BJ (cell line): ENCODE results near the gene MBD3L2. TPM values are rescaled to one million over a fixed set of nuclear protein-coding genes. Genes with fewer than 3 reads are reported as not detected.
"Not testable (repeated sequence)": the region's sequence is repeated elsewhere in the genome, so short reads cannot be mapped to it uniquely, and the experiment has no call there.

Experiments used
- CTCF ChIA-PET: fragments of 350-600 bp; formaldehyde crosslinking; extraction: SDS; loops from one replicate; lab custom pipeline; 2021; ENCODE audit warnings: antibody characterized with exemption, inconsistent platforms; lab: Yijun Ruan, JAX
- POLR2A ChIA-PET: fragments of 300-600 bp; sonication (Branson Sonifier 250); formaldehyde crosslinking; extraction: SDS; loops from one replicate; lab custom pipeline; 2021; ENCODE audit warnings: antibody characterized with exemption; lab: Charles Lee
- DNase-seq: peaks from one replicate; pipeline ENCODE4 v3.0.0-alpha.2; 2011; ENCODE audit warnings: low read depth
- H3K27me3 ChIP-seq: 2 replicates; pipeline ENCODE4 v1.6.0; 2011; ENCODE audit warnings: low read length; ENCODE audit not compliant: control insufficient read depth, insufficient read depth
- H3K36me3 ChIP-seq: 2 replicates; pipeline ENCODE4 v1.5.1; 2011; ENCODE audit warnings: low read length; ENCODE audit not compliant: control insufficient read depth, insufficient read depth
- H3K4me3 ChIP-seq: 2 replicates; pipeline ENCODE4 v1.5.1; 2011; ENCODE audit warnings: low read depth, mild to moderate bottlenecking, control low read depth, low read length
- polyA plus RNA-seq: library from polyadenylated mRNA; depleted of rRNA; stranded (reverse); fragments of >200 nt; gene quantifications from 2 replicates; pipeline ENCODE4 v1.2.3, GENCODE V29; 2011
- TF ChIP-seq, protein P1 (sequence below): IDR thresholded peaks from 2 replicates; pipeline ENCODE4 v1.5.1; 2011; ENCODE audit warnings: low read depth, mild to moderate bottlenecking, control low read depth, inconsistent platforms, low read length, moderate library complexity; ENCODE audit not compliant: insufficient read depth

MBD3L2 gene
- polyA plus RNA-seq, 1 experiment: not detected

DNA sequence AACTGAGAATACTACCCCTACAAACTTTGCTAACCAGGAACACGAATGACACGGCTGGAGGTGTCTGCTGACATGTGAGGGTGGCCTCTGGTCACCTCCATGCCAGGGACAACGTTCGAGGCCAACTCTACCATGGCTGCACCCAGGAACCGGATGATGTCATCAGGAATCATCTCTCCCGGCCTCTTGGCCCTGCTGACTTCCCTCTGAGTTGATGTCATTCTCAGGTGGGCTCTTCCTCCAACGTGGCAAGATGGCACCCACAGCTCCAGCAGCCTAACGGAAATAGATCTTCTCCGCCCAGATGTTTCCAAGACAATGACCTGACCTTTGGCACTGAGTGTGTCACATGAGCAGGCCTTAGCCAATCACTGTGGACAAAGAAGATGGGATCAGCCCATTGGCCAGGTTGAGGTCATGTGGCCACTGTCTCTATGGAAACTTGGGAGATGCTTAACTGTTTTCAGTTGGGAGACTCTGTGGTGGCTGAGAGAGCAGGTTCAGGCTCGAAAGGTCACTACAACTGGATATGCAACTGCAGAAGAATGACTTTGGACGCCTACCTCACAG, 42.9 kb upstream of the MBD3L2 start:
- no peak overlapping the region for H3K4me3 ChIP-seq
- H3K27me3 ChIP-seq: no peaks in the 10 kb centered on the region
- no peaks in the 10 kb centered on the region for H3K36me3 ChIP-seq
- POLR2A ChIA-PET: no interaction called here
- DNase-seq: no peak
- CTCF ChIA-PET: no interaction called here
- TF ChIP-seq, protein P1, sequence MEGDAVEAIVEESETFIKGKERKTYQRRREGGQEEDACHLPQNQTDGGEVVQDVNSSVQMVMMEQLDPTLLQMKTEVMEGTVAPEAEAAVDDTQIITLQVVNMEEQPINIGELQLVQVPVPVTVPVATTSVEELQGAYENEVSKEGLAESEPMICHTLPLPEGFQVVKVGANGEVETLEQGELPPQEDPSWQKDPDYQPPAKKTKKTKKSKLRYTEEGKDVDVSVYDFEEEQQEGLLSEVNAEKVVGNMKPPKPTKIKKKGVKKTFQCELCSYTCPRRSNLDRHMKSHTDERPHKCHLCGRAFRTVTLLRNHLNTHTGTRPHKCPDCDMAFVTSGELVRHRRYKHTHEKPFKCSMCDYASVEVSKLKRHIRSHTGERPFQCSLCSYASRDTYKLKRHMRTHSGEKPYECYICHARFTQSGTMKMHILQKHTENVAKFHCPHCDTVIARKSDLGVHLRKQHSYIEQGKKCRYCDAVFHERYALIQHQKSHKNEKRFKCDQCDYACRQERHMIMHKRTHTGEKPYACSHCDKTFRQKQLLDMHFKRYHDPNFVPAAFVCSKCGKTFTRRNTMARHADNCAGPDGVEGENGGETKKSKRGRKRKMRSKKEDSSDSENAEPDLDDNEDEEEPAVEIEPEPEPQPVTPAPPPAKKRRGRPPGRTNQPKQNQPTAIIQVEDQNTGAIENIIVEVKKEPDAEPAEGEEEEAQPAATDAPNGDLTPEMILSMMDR: no peak

DNA sequence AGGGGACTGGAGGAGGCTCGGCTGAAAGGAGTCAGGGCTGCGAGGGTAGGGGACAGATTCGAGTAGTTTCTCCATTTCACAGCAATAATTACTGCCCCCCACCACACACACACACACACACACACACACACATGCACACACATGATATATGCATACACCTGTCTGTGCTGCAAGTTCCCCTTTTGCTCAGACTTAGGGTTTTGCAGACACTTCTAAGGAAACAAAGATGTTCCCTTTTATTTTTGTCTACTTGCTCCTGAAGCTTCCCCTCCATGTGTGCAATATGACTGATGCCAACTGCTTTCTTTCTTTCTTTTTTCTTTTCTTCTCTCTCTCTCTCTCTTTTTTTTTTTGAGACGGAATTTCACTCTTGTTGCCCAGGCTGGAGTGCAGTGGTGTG, 41.3 kb upstream of the MBD3L2 start:
- ChIA-PET POLR2A (no interaction called here), CTCF (no interaction called here)
- Histone ChIP-seq H3K36me3 (no peaks in the 10 kb centered on the region), H3K27me3 (no peaks in the 10 kb centered on the region), H3K4me3 (no peak overlapping the region)
- no peak for DNase-seq
- TF ChIP-seq, protein P1: no peak

DNA sequence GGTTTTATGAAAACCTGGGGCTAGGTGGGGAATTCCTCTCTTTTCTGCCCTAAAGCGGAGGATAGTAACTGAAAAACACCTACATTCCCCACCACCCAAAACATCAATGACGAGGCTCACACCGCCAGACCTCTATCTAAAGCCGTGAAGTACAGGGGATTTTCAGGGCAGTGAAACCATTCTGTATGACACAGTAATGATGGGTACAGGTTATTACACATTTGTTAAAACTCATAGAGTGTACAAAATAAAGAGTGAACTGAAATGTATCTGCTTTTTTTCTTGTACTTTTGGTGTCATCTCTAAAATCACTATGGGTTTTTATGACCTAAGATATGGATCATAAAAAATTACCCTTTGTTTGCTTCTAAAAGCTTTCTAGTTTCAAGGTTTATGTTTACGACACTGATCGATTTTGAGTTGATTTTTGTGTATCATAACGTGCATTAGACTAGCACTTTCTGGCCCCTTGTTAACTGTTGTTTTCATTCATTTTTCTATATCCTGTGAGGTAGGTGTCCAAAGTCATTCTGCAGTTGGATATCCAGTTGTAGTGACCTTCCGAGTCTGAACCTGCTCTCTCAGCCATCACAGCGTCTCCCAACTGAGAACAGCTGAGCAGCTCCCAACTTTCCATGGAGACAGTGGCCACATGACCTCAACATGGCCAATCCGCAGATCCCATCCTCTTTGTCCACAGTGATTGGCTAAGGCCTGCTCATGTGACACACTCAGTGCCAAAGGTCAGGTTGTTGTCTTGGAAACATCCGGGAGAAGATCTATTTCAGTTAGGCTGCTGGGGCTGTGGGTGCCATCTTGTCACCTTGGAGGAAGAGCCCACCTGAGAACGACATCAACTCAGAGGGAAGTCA, 38.2 kb upstream of the MBD3L2 start:
- POLR2A ChIA-PET: no interaction called here

DNA sequence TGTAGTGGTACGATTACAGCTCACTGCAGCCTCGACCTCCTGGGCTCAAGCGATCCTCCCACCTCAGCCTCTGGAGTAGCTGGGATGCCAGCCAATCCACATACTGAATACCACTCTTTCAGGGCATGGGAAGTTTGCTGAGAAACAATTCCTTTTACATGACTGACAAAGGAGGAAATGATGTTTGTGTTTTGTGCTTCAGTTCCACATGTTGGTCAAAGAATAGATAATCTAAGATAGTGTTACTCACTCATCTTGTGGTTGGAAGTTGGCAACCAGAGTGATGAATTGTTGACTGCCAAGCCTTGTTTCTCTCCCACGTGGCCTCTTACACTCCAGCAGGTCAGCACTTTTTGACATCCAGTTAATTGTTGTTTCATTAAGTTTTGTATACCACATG, 35.4 kb upstream of the MBD3L2 start:
- Histone ChIP-seq H3K27me3 (no peaks in the 10 kb centered on the region), H3K36me3 (no peaks in the 10 kb centered on the region), H3K4me3 (no peak overlapping the region)
- ChIA-PET CTCF (no interaction called here), POLR2A (no interaction called here)
- no peak for DNase-seq
- TF ChIP-seq, protein P1: no peak

More for the DNA sequence above, 38.2 kb upstream of the MBD3L2 start:
- Histone ChIP-seq H3K4me3 (no peak overlapping the region), H3K27me3 (no peaks in the 10 kb centered on the region), H3K36me3 (no peaks in the 10 kb centered on the region)
- DNase-seq: no peak
- TF ChIP-seq, protein P1: no peak
- CTCF ChIA-PET: no interaction called here

DNA sequence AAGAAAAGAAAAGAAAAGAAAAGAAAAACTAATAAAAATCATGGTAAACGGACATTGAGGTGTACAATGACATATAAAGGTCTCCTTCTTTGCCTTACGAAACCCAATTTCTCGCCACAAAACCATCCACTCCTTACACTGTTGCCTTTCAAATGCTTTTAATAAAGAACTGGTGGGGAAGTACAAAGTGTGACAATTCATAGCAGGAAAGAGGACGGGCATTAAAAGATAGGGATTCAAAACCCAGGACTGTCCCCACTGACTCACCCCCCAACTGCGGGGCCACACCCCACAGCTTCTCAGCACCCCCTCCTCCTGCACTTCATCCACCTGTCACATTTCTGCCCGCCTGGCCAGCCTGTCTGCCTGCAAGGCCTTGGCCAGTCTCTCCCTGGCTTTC, 30.3 kb upstream of the MBD3L2 start:
- CTCF ChIA-PET: no interaction called here
- no peaks in the 10 kb centered on the region for H3K27me3 ChIP-seq
- H3K4me3 ChIP-seq: no peak overlapping the region
- TF ChIP-seq, protein P1: no peak
- POLR2A ChIA-PET: no interaction called here
- no peaks in the 10 kb centered on the region for H3K36me3 ChIP-seq
- no peak for DNase-seq

DNA sequence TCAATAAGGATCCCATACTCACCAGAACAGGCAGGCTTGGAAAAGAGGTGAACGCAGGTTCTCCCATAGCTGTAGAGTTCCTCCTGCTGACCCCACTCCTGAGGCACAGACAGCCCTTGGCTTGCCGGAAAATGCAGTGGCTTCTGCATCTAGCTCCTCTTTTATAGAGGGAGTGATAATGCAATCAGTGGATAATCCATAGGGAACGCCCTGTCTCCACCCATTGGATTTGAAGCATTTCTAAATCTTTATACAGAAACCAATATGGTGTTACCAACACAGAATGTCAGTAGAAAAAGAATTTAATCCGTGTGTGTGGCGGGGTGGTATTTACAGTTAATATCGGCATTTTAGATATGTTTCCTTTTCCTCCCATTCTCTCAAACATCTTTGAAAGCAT, 27.8 kb upstream of the MBD3L2 start, which contains the start of gene MBD3L2B:
TSS of gene MBD3L2B (minus strand) at position 101 of the 400 bp plus-strand sequence. CDS start at position 67, 34 bp downstream.
- H3K36me3 ChIP-seq, H3K4me3 ChIP-seq, H3K27me3 ChIP-seq, DNase-seq, CTCF ChIA-PET, POLR2A ChIA-PET: not testable (repeated sequence)

DNA sequence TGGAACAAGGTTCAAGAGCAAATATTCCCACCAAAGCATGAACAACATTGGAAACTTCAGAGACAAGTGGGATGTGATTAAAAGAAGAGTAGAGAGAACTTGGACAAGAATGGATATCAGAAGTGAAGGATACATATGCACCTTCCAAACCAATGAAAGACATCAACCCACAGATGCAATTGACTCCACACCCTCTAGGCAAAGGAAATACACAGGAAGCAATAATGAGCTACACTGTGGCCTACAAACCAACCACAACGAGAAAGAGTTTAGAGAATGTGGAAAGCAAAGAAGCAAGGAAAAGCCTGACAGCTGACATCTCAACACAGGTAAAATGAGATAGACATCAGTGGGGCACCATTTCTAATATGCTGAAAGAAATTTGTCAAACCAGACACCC, 20.3 kb upstream of the MBD3L2 start:
- H3K36me3 ChIP-seq, DNase-seq, H3K27me3 ChIP-seq, CTCF ChIA-PET, H3K4me3 ChIP-seq, POLR2A ChIA-PET: not testable (repeated sequence)

DNA sequence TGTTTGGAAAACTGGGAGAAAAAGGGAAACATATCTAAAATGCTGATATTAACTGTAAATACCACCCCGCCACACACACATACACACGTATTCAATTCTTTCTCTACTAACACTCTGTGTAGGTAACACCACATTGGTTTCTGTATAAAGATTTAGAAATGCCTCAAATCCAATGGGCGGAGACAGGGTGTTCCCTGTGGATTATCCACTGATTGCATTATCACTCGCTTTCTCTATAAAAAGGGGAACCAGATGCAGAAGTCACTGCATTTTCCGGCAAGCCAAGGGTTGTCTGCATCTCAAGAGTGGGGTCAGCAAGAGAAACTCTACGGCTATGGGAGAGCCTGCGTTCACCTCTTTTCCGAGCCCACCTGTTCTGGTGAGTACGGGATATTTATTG, 18.8 kb upstream of the MBD3L2 start, which contains the start of gene MBD3L5:
TSS of gene MBD3L5 (plus strand) at position 301 of the 400 bp plus-strand sequence. CDS start at position 335, 34 bp downstream.
- H3K4me3 ChIP-seq, H3K27me3 ChIP-seq, H3K36me3 ChIP-seq, POLR2A ChIA-PET, CTCF ChIA-PET, DNase-seq: not testable (repeated sequence)
